Fibroblast of lung (primary cell): ENCODE data around the gene GLRA1.

Experiments
- CTCF ChIP-seq, 2 donors: IDR thresholded peaks in 1 of 2; conservative IDR thresholded peaks in 1 of 2; 1 replicate in 1 of 2; 2 replicates in 1 of 2; pipeline ENCODE4 v1.5.1; 2011 to 2012; ENCODE audit warnings: low read length in 2 of 2, control low read depth in 1 of 2, inconsistent platforms in 1 of 2, low read depth in 1 of 2, mild to moderate bottlenecking in 1 of 2
- EZH2 ChIP-seq: IDR thresholded peaks from 2 replicates; pipeline ENCODE4 v1.5.1; 2012; ENCODE audit warnings: low read length, control low read depth, mild to moderate bottlenecking; ENCODE audit errors: missing control alignments

GRCh38 chr5:151913425-151913824, 11.2 kb downstream of the GLRA1 start:
- TF ChIP-seq CTCF (conservative IDR thresholded peaks at IDR 0.05 in 1 of 2, IDR thresholded peaks at IDR 0.05 in 1 of 2; ENCODE audit: low read depth in 1 of 2, low read length in 2 of 2) (no peak), EZH2 (no peak)
